ENCODE measurements around the gene PHACTR2.

GRCh38 chr6:143711714-143712113 is 33.9 kb downstream of the PHACTR2 start:
- TF ChIP-seq, protein P1, sequence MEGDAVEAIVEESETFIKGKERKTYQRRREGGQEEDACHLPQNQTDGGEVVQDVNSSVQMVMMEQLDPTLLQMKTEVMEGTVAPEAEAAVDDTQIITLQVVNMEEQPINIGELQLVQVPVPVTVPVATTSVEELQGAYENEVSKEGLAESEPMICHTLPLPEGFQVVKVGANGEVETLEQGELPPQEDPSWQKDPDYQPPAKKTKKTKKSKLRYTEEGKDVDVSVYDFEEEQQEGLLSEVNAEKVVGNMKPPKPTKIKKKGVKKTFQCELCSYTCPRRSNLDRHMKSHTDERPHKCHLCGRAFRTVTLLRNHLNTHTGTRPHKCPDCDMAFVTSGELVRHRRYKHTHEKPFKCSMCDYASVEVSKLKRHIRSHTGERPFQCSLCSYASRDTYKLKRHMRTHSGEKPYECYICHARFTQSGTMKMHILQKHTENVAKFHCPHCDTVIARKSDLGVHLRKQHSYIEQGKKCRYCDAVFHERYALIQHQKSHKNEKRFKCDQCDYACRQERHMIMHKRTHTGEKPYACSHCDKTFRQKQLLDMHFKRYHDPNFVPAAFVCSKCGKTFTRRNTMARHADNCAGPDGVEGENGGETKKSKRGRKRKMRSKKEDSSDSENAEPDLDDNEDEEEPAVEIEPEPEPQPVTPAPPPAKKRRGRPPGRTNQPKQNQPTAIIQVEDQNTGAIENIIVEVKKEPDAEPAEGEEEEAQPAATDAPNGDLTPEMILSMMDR (IDR thresholded peaks at IDR 0.05; ENCODE audit: borderline replicate concordance, extremely low read depth, low read length, poor library complexity, severe bottlenecking): no peak
- TF ChIP-seq EZH2 (IDR thresholded peaks at IDR 0.05; ENCODE audit: borderline replicate concordance, low read depth, low read length, severe bottlenecking): no peak
